ENCODE measurements around the gene FOXN4. TPM values are rescaled to one million over a fixed set of nuclear protein-coding genes. Genes with fewer than 3 reads are reported as not detected.

Gene FOXN4
- polyA plus RNA-seq, 1 donor (not counting 4 experiments of a cell fraction or from before 2014, with no cell fraction given), result not detected

GRCh38 chr12:109291117-109291516 is 18.0 kb downstream of the FOXN4 start:
- Histone ChIP-seq H3K9me3 (ENCODE audit: control insufficient read depth, low read depth, low read length) (no peaks in the 10 kb centered on the region), H3K9me1 (ENCODE audit: control insufficient read depth, extremely low read depth, insufficient read depth, low read length) (no peaks in the 10 kb centered on the region), H3K4me2 (ENCODE audit: control insufficient read depth, extremely low read depth, insufficient read depth, low read depth, low read length) (peak overlapping the region; percentile 32), H3K4me1 (ENCODE audit: control insufficient read depth, extremely low read depth, insufficient read depth, low read length) (no peaks in the 10 kb centered on the region), H3K36me3 (ENCODE audit: control insufficient read depth in 2 of 2, extremely low read depth in 1 of 2, insufficient read depth in 2 of 2, low read length in 2 of 2) (no peaks in the 10 kb centered on the region), H3K27ac (ENCODE audit: control insufficient read depth, insufficient read depth, low read length) (no peak overlapping the region), H4K20me1 (ENCODE audit: control insufficient read depth, extremely low read depth, insufficient read depth, low read length) (no peaks in the 10 kb centered on the region), H3K27me3 (ENCODE audit: control insufficient read depth, extremely low read depth, insufficient read depth, low read length) (peaks cover 23% of the 10 kb centered on the region), H3K79me2 (ENCODE audit: control insufficient read depth, insufficient read depth, low read length) (no peaks in the 10 kb centered on the region), H3K4me3 (ENCODE audit: control insufficient read depth in 2 of 3, extremely low read depth in 1 of 3, insufficient read depth in 2 of 3, low read depth in 1 of 3, low read length in 3 of 3) (no peak overlapping the region), H3K9ac (ENCODE audit: control insufficient read depth, extremely low read depth, insufficient read depth, low read length) (no peak overlapping the region), H2AFZ (ENCODE audit: control insufficient read depth, low read length) (peak overlapping the region; percentile 73)
- TF ChIP-seq EZH2 (IDR thresholded peaks at IDR 0.05; ENCODE audit: low read length), result no peak
- TF ChIP-seq CTCF (optimal IDR thresholded peaks at IDR 0.05 in 1 of 3, IDR thresholded peaks at IDR 0.05 in 1 of 3, conservative IDR thresholded peaks at IDR 0.05 in 1 of 3; ENCODE audit: extremely low read depth in 1 of 3, insufficient read depth in 2 of 3, low read length in 3 of 3), result no peak
- FAIRE-seq, result no peak
- dilution Hi-C loops (cut with MboI; ENCODE audit: extremely low pct_ligation_motif_present, low sequenced_read_pairs), result no loop called here
- no peak for DNase-seq (ENCODE audit: low read depth, low spot score)

GRCh38 chr12:109290061-109290460 is 19.0 kb downstream of the FOXN4 start:
- Histone ChIP-seq H3K36me3 (ENCODE audit: control insufficient read depth in 2 of 2, extremely low read depth in 1 of 2, insufficient read depth in 2 of 2, low read length in 2 of 2) (no peaks in the 10 kb centered on the region), H3K4me1 (ENCODE audit: control insufficient read depth, extremely low read depth, insufficient read depth, low read length) (no peaks in the 10 kb centered on the region), H3K9me3 (ENCODE audit: control insufficient read depth, low read depth, low read length) (no peaks in the 10 kb centered on the region), H3K9ac (ENCODE audit: control insufficient read depth, extremely low read depth, insufficient read depth, low read length) (no peak overlapping the region), H3K4me2 (ENCODE audit: control insufficient read depth, extremely low read depth, insufficient read depth, low read depth, low read length) (no peak overlapping the region), H3K79me2 (ENCODE audit: control insufficient read depth, insufficient read depth, low read length) (no peaks in the 10 kb centered on the region), H4K20me1 (ENCODE audit: control insufficient read depth, extremely low read depth, insufficient read depth, low read length) (no peaks in the 10 kb centered on the region), H3K27me3 (ENCODE audit: control insufficient read depth, extremely low read depth, insufficient read depth, low read length) (peaks cover 23% of the 10 kb centered on the region), H2AFZ (ENCODE audit: control insufficient read depth, low read length) (no peak overlapping the region), H3K9me1 (ENCODE audit: control insufficient read depth, extremely low read depth, insufficient read depth, low read length) (no peaks in the 10 kb centered on the region), H3K4me3 (ENCODE audit: control insufficient read depth in 2 of 3, extremely low read depth in 1 of 3, insufficient read depth in 2 of 3, low read depth in 1 of 3, low read length in 3 of 3) (no peak overlapping the region), H3K27ac (ENCODE audit: control insufficient read depth, insufficient read depth, low read length) (no peak overlapping the region)
- dilution Hi-C loops (cut with MboI; ENCODE audit: extremely low pct_ligation_motif_present, low sequenced_read_pairs), result no loop called here
- no peak for FAIRE-seq
- DNase-seq (ENCODE audit: low read depth, low spot score), result no peak
- TF ChIP-seq CTCF (optimal IDR thresholded peaks at IDR 0.05 in 1 of 3, IDR thresholded peaks at IDR 0.05 in 1 of 3, conservative IDR thresholded peaks at IDR 0.05 in 1 of 3; ENCODE audit: extremely low read depth in 1 of 3, insufficient read depth in 2 of 3, low read length in 3 of 3) (no peak), EZH2 (IDR thresholded peaks at IDR 0.05; ENCODE audit: low read length) (no peak)

Measured in keratinocyte (primary cell).